Parathyroid adenoma (tissue), 2 donors: Measurements from ENCODE around the gene TMEM258.

Source experiments
- H2AFZ ChIP-seq: fragments of 300-600 bp; sonication (generic); one replicate; pipeline ENCODE4 v1.7.0; 2017; ENCODE audit warnings: antibody characterized with exemption, mild to moderate bottlenecking
- H3K27ac ChIP-seq: fragments of 300-600 bp; sonication (generic); one replicate; pipeline ENCODE4 v1.7.0; 2017
- H3K27me3 ChIP-seq: fragments of 300-600 bp; sonication (generic); one replicate; pipeline ENCODE4 v1.7.0; 2017; ENCODE audit warnings: low read length; ENCODE audit not compliant: control insufficient read depth, insufficient read depth
- H3K36me3 ChIP-seq: fragments of 300-600 bp; sonication (generic); one replicate; pipeline ENCODE4 v1.7.0; 2017; ENCODE audit warnings: low read length; ENCODE audit not compliant: control insufficient read depth, insufficient read depth
- H3K4me1 ChIP-seq: fragments of 300-600 bp; sonication (generic); one replicate; pipeline ENCODE4 v1.7.0; 2017; ENCODE audit warnings: control low read depth
- H3K4me2 ChIP-seq: fragments of 300-600 bp; sonication (generic); one replicate; pipeline ENCODE4 v1.7.0; 2017; ENCODE audit warnings: low read length
- H3K4me3 ChIP-seq: fragments of 300-600 bp; sonication (generic); one replicate; pipeline ENCODE4 v1.7.0; 2017; ENCODE audit warnings: low read depth, low read length
- H3K79me2 ChIP-seq: fragments of 300-600 bp; sonication (generic); one replicate; pipeline ENCODE4 v1.7.0; 2017; ENCODE audit warnings: control low read depth
- H3K9ac ChIP-seq: fragments of 300-600 bp; sonication (generic); one replicate; pipeline ENCODE4 v1.7.0; 2017; ENCODE audit warnings: mild to moderate bottlenecking
- H3K9me3 ChIP-seq: fragments of 300-600 bp; sonication (generic); one replicate; pipeline ENCODE4 v1.7.0; 2017; ENCODE audit warnings: low read length; ENCODE audit not compliant: control insufficient read depth
- TF ChIP-seq, protein P1 (sequence below): fragments of 300-600 bp; sonication (generic); IDR thresholded peaks from one replicate; pipeline ENCODE4 v1.7.0; 2017; ENCODE audit warnings: antibody characterized with exemption, mild to moderate bottlenecking
- donor health status: primary hyperparathyroidism.

Gene TMEM258

GRCh38 chr11:61762223-61762615, 30.2 kb downstream of the TMEM258 start:
- Histone ChIP-seq H3K9me3 (no peaks in the 10 kb centered on the region), H3K4me3 (no peak overlapping the region), H3K4me1 (no peaks in the 10 kb centered on the region), H3K27ac (no peak overlapping the region), H3K9ac (no peak overlapping the region), H3K79me2 (no peaks in the 10 kb centered on the region), H3K4me2 (no peak overlapping the region), H3K27me3 (no peaks in the 10 kb centered on the region), H2AFZ (no peak overlapping the region), H3K36me3 (no peaks in the 10 kb centered on the region)
- TF ChIP-seq, protein P1, sequence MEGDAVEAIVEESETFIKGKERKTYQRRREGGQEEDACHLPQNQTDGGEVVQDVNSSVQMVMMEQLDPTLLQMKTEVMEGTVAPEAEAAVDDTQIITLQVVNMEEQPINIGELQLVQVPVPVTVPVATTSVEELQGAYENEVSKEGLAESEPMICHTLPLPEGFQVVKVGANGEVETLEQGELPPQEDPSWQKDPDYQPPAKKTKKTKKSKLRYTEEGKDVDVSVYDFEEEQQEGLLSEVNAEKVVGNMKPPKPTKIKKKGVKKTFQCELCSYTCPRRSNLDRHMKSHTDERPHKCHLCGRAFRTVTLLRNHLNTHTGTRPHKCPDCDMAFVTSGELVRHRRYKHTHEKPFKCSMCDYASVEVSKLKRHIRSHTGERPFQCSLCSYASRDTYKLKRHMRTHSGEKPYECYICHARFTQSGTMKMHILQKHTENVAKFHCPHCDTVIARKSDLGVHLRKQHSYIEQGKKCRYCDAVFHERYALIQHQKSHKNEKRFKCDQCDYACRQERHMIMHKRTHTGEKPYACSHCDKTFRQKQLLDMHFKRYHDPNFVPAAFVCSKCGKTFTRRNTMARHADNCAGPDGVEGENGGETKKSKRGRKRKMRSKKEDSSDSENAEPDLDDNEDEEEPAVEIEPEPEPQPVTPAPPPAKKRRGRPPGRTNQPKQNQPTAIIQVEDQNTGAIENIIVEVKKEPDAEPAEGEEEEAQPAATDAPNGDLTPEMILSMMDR = no peak

- Histone ChIP-seq H3K9ac (no peak overlapping the region), H3K9me3 (no peaks in the 10 kb centered on the region), H3K79me2 (no peaks in the 10 kb centered on the region), H3K4me3 (no peak overlapping the region), H3K27ac (no peak overlapping the region), H3K36me3 (no peaks in the 10 kb centered on the region), H3K4me2 (no peak overlapping the region), H3K4me1 (no peaks in the 10 kb centered on the region), H3K27me3 (no peaks in the 10 kb centered on the region), H2AFZ (no peak overlapping the region)
- TF ChIP-seq, protein P1 = no peak
Observed at GRCh38 chr11:61761440-61762222, 30.8 kb downstream of the TMEM258 start.

GRCh38 chr11:61760946-61761345, 31.5 kb downstream of the TMEM258 start:
- Histone ChIP-seq H3K27me3 (no peaks in the 10 kb centered on the region), H3K9ac (no peak overlapping the region), H2AFZ (no peak overlapping the region), H3K79me2 (no peaks in the 10 kb centered on the region), H3K9me3 (no peaks in the 10 kb centered on the region), H3K4me2 (no peak overlapping the region), H3K4me1 (no peaks in the 10 kb centered on the region), H3K4me3 (no peak overlapping the region), H3K36me3 (no peaks in the 10 kb centered on the region), H3K27ac (no peak overlapping the region)
- TF ChIP-seq, protein P1 = no peak

- H3K9me3 ChIP-seq = no peaks in the 10 kb centered on the region
- no peak overlapping the region for H3K4me3 ChIP-seq
- H3K9ac ChIP-seq = no peak overlapping the region
- H3K4me1 ChIP-seq = no peaks in the 10 kb centered on the region
- no peaks in the 10 kb centered on the region for H3K27me3 ChIP-seq
- H3K27ac ChIP-seq = no peak overlapping the region
- H3K36me3 ChIP-seq = no peaks in the 10 kb centered on the region
- no peak overlapping the region for H2AFZ ChIP-seq
- no peak overlapping the region for H3K4me2 ChIP-seq
- no peaks in the 10 kb centered on the region for H3K79me2 ChIP-seq
- TF ChIP-seq, protein P1 = no peak
Observed at GRCh38 chr11:61757213-61757862, 35.1 kb downstream of the TMEM258 start.
